H1 (cell line): ENCODE measurements around the gene DNAJC5G.

Experiments
- CBX5 ChIP-seq: fragments of 300-800, 300-1000 bp; sonication (generic); IDR thresholded peaks from 2 replicates; pipeline ENCODE4 v1.7.1; 2016; ENCODE audit warnings: antibody characterized with exemption, low read length, low read depth
- TBP ChIP-seq: IDR thresholded peaks from 2 replicates; pipeline ENCODE4 v1.6.1; 2011; ENCODE audit warnings: low read depth, low read length, improper control_type of control experiment
- USF2 ChIP-seq: IDR thresholded peaks from 2 replicates; pipeline ENCODE4 v1.6.1; 2011; ENCODE audit warnings: low read length, improper control_type of control experiment
- TF ChIP-seq, protein P1 (sequence below), 3 experiments: IDR thresholded peaks; 1 replicate in 2 of 3; 2 replicates in 1 of 3; pipeline versions ENCODE4 v1.5.1 to v1.6.1; 2011; ENCODE audit warnings: low read length in 3 of 3, mild to moderate bottlenecking in 3 of 3, inconsistent platforms in 2 of 3, low read depth in 1 of 3, moderate library complexity in 1 of 3; ENCODE audit not compliant: insufficient read depth in 1 of 3; ENCODE audit errors: control extremely low read depth in 1 of 3

- TF ChIP-seq USF2 (no peak), TBP (no peak), CBX5 (no peak)
- TF ChIP-seq, protein P1, sequence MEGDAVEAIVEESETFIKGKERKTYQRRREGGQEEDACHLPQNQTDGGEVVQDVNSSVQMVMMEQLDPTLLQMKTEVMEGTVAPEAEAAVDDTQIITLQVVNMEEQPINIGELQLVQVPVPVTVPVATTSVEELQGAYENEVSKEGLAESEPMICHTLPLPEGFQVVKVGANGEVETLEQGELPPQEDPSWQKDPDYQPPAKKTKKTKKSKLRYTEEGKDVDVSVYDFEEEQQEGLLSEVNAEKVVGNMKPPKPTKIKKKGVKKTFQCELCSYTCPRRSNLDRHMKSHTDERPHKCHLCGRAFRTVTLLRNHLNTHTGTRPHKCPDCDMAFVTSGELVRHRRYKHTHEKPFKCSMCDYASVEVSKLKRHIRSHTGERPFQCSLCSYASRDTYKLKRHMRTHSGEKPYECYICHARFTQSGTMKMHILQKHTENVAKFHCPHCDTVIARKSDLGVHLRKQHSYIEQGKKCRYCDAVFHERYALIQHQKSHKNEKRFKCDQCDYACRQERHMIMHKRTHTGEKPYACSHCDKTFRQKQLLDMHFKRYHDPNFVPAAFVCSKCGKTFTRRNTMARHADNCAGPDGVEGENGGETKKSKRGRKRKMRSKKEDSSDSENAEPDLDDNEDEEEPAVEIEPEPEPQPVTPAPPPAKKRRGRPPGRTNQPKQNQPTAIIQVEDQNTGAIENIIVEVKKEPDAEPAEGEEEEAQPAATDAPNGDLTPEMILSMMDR (IDR thresholded peaks at IDR 0.05; ENCODE audit: control extremely low read depth in 1 of 3, insufficient read depth in 1 of 3, low read depth in 1 of 3, low read length in 3 of 3), result no peak
Observed at GRCh38 chr2:27258051-27258450, 17.2 kb upstream of the DNAJC5G start.
